Motor neuron (in vitro differentiated cells): ENCODE results near the gene C1orf141. TPM values are rescaled to one million over a fixed set of nuclear protein-coding genes. Genes with fewer than 3 reads are reported as not detected.

Experiments
- ATAC-seq, 8 experiments: fragments of 200-7000 bp; cut with Tn5 transposase; replicated peaks in 6 of 8; 2 replicates each; pipeline ENCODE4 v1.8.0; 2021; ENCODE audit warnings: mild to moderate bottlenecking in 8 of 8, moderate library complexity in 8 of 8
- H3K27ac ChIP-seq, 2 donors: fragments of 250-450 bp; sonication (Bioruptor Pico); 2 replicates each; pipeline ENCODE4 v1.9.0; 2021; ENCODE audit warnings: antibody characterized with exemption in 2 of 2, mild to moderate bottlenecking in 2 of 2, moderate library complexity in 1 of 2
- H3K4me1 ChIP-seq, 2 donors: fragments of 250-450 bp; sonication (Bioruptor Pico); replicated peaks in 1 of 2; 2 replicates each; pipeline ENCODE4 v1.6.1; 2021; ENCODE audit warnings: antibody characterized with exemption in 2 of 2, mild to moderate bottlenecking in 2 of 2, moderate library complexity in 1 of 2
- H3K4me3 ChIP-seq, 5 donors: fragments of 250-450 bp; sonication (Bioruptor Pico); 2 replicates each; pipeline ENCODE4 v1.9.0; 2021; ENCODE audit warnings: antibody characterized with exemption in 5 of 5, mild to moderate bottlenecking in 5 of 5, moderate library complexity in 4 of 5
- WGBS, 10 experiments: fragments of 450-650 bp; shearing (Covaris generic); methylation state at CpG; one replicate each; pipeline ENCODE4 v1.0.0; 2022; 5-methylcytosine and 5-hydroxymethylcytosine counted together
- in situ Hi-C, 9 experiments: fragments of 400-800 bp; cut with MboI; loops; one replicate each; pipeline ENCODE4 v1.15.0; 2021; ENCODE audit warnings: low sequenced_read_pairs in 9 of 9, low pct_unique_long_range_greater_than_20kb in 2 of 9; ENCODE audit not compliant: unreplicated experiment in 9 of 9
- total RNA-seq, 8 experiments: library from RNA; unstranded; fragments of 300-600 nt; gene quantifications; 2 replicates each; pipeline versions ENCODE4 v1.2.3 to v1.2.4, GENCODE V29; 2022

C1orf141 gene
- total RNA-seq, 8 experiments from 2014 or later: 0.05 to 0.50 (median 0.14) TPM; not detected in 1

- in situ Hi-C loops: no loop called here
- WGBS, 10 experiments: 16 to 50% (median 44%) methylated on average over 2 of the region's 2 CpGs; no CpG with 5 or more reads in 1 of the 10 experiments
- ATAC-seq: no peak
- no peak overlapping the region for H3K27ac ChIP-seq
- H3K4me1 ChIP-seq: no peaks in the 10 kb centered on the region
- no peak overlapping the region for H3K4me3 ChIP-seq
Measured at GRCh38 chr1:67114162-67114561, 20.6 kb downstream of the C1orf141 start.

- Histone ChIP-seq H3K4me3 (no peak overlapping the region), H3K4me1 (no peaks in the 10 kb centered on the region), H3K27ac (no peak overlapping the region)
- 0 to 56% (median 0%) methylated on average over 1 to 2 of the region's 2 CpGs for WGBS, 10 experiments
- in situ Hi-C loops: no loop called here
- ATAC-seq: no peak
Measured at GRCh38 chr1:67110352-67110751, 24.4 kb downstream of the C1orf141 start.

- WGBS, 10 experiments: 0 to 100% (median 81%) methylated on average over 1 to 2 of the region's 2 CpGs
- H3K4me1 ChIP-seq: no peaks in the 10 kb centered on the region
- no peak overlapping the region for H3K4me3 ChIP-seq
- in situ Hi-C loops: no loop called here
- H3K27ac ChIP-seq: no peak overlapping the region
- peak in 1 of 8 experiments; percentile 45 for ATAC-seq
Measured at GRCh38 chr1:67105508-67105907, 29.3 kb downstream of the C1orf141 start.

GRCh38 chr1:67103548-67103947 is 31.2 kb downstream of the C1orf141 start:
- in situ Hi-C loops: no loop called here
- Histone ChIP-seq H3K4me3 (no peak overlapping the region), H3K4me1 (no peaks in the 10 kb centered on the region), H3K27ac (no peak overlapping the region)
- WGBS, 10 experiments: 0 to 92% (median 54%) methylated on average over 1 of the region's 1 CpG
- ATAC-seq: peak in 1 of 8 experiments; percentile 84

GRCh38 chr1:67100833-67101232 is 33.9 kb downstream of the C1orf141 start:
- H3K27ac ChIP-seq: no peak overlapping the region
- 19 to 80% (median 54%) methylated on average over 1 to 3 of the region's 3 CpGs for WGBS, 10 experiments
- in situ Hi-C loops: no loop called here
- no peaks in the 10 kb centered on the region for H3K4me1 ChIP-seq
- H3K4me3 ChIP-seq: no peak overlapping the region
- ATAC-seq: no peak

- Histone ChIP-seq H3K4me1 (no peaks in the 10 kb centered on the region), H3K27ac (no peak overlapping the region), H3K4me3 (no peak overlapping the region)
- ATAC-seq: no peak
- in situ Hi-C loops: no loop called here
Measured at GRCh38 chr1:67097305-67097704, 37.5 kb downstream of the C1orf141 start.

GRCh38 chr1:67094191-67094590 is 40.6 kb downstream of the C1orf141 start:
- in situ Hi-C loops: no loop called here
- WGBS, 10 experiments: 83 to 100% (median 91%) methylated on average over 1 to 2 of the region's 2 CpGs; no CpG with 5 or more reads in 3 of the 10 experiments
- H3K27ac ChIP-seq: no peak overlapping the region
- ATAC-seq: no peak
- no peak overlapping the region for H3K4me3 ChIP-seq
- no peaks in the 10 kb centered on the region for H3K4me1 ChIP-seq

- Histone ChIP-seq H3K27ac (no peak overlapping the region), H3K4me3 (no peak overlapping the region), H3K4me1 (no peaks in the 10 kb centered on the region)
- in situ Hi-C loops: no loop called here
- ATAC-seq: no peak
- WGBS, 10 experiments: 60 to 100% (median 84%) methylated on average over 1 of the region's 1 CpG
Measured at GRCh38 chr1:67089685-67090208, 45.0 kb downstream of the C1orf141 start.

- Histone ChIP-seq H3K4me3 (no peak overlapping the region), H3K4me1 (no peaks in the 10 kb centered on the region), H3K27ac (no peak overlapping the region)
- WGBS, 10 experiments: 0 to 100% (median 80%) methylated on average over 1 of the region's 1 CpG; no CpG with 5 or more reads in 7 of the 10 experiments
- no peak for ATAC-seq
- in situ Hi-C loops: no loop called here
Measured at GRCh38 chr1:67088440-67088839, 46.3 kb downstream of the C1orf141 start.

- H3K4me3 ChIP-seq: no peak overlapping the region
- H3K27ac ChIP-seq: no peak overlapping the region
- in situ Hi-C loops: no loop called here
- no peaks in the 10 kb centered on the region for H3K4me1 ChIP-seq
- no peak for ATAC-seq
- 11 to 64% (median 45%) methylated on average over 2 of the region's 2 CpGs for WGBS, 10 experiments
Measured at GRCh38 chr1:67085326-67085725, 49.4 kb downstream of the C1orf141 start.

GRCh38 chr1:67084765-67085318 is 49.9 kb downstream of the C1orf141 start:
- WGBS, 10 experiments: 0 to 100% (median 90%) methylated on average over 1 to 6 of the region's 9 CpGs
- Histone ChIP-seq H3K4me1 (no peaks in the 10 kb centered on the region), H3K27ac (no peak overlapping the region), H3K4me3 (no peak overlapping the region)
- ATAC-seq: no peak
- in situ Hi-C loops: no loop called here

- ATAC-seq: no peak
- H3K4me3 ChIP-seq: no peak overlapping the region
- in situ Hi-C loops: no loop called here
- no peak overlapping the region for H3K27ac ChIP-seq
- no peaks in the 10 kb centered on the region for H3K4me1 ChIP-seq
- 71 to 100% (median 86%) methylated on average over 1 to 3 of the region's 3 CpGs; no CpG with 5 or more reads in 1 of the 10 experiments for WGBS, 10 experiments
Measured at GRCh38 chr1:67078291-67078690, 56.5 kb downstream of the C1orf141 start.

GRCh38 chr1:67077593-67077992 is 57.2 kb downstream of the C1orf141 start:
- ATAC-seq: no peak
- H3K4me1 ChIP-seq: no peaks in the 10 kb centered on the region
- H3K4me3 ChIP-seq: no peak overlapping the region
- WGBS, 10 experiments: 83 to 100% (median 90%) methylated on average over 1 of the region's 1 CpG; no CpG with 5 or more reads in 5 of the 10 experiments
- H3K27ac ChIP-seq: no peak overlapping the region
- in situ Hi-C loops: no loop called here

GRCh38 chr1:67072749-67073148 is 62.0 kb downstream of the C1orf141 start:
- WGBS, 10 experiments: 8 to 91% (median 73%) methylated on average over 1 of the region's 1 CpG
- in situ Hi-C loops: no loop called here
- Histone ChIP-seq H3K4me3 (no peak overlapping the region), H3K4me1 (no peaks in the 10 kb centered on the region), H3K27ac (no peak overlapping the region)
- no peak for ATAC-seq
